Activated gamma-delta T cell treated with Interleukin-2 at 50 U/mL for 16 hours (primary cell): ENCODE measurements around the gene COCH.
"Not testable (repeated sequence)": the region's sequence is repeated elsewhere in the genome, so short reads cannot be mapped to it uniquely, and the experiment has no call there.

Source experiments
- DNase-seq: peaks from one replicate; pipeline ENCODE4 v3.0.0-alpha.2; 2020

Gene COCH

DNA sequence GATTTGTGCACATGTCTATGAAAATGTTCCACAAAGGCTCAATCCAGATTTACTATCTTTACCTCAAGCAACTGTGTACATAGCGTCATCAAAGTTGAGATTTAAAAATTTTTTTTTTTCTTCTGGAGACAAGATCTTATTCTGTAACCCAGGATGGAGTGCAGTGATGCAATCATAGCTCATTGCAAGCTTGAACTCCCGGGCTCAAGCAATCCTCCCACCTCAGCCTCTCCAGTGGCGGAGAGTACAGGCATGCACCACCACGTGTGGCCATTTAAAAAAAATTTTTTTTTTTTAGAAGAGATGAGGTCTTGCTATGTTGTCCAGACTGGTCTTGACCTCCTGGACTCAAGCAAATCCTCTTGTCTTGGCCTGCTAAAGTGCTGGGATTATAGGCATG, 2.3 kb downstream of the COCH start:
- DNase-seq, result no peak

GRCh38 chr14:30882431-30882830, 8.1 kb downstream of the COCH start:
- no peak for DNase-seq

DNA sequence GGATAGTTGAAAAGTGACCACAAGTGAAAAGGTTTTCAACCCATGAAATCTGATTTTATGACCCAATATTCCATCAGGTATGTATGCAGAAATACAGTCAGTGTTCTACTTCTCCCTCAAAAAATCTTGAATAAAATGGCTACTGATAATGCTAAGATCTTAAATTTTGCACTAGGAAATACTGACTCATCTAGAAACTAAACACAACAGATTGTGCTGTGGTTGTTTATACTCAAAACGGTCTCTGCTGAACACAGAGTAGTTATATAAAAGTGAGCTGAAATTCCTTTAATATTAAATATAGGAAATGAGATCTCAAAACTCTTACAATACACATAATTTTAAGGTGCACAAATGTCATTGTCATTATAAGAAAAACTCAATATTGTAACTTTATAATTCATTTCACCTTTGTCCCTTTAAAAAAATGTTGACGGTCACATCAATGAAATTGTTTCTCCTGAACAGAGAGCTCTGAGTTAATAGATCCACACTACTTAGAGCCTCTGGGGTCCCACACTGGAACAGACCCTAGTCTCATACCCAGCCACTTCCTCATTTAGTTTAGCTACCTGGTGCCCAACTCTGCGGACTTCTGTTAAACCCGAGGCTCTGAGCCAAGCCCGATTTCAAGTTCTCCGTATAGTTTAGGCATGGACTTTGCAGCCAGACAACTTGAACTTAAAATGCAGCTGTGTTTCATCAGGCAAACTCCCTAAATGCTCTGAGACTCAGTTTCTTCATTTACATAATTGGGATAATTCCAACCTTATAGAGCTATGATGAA, 9.3 kb downstream of the COCH start:
- DNase-seq, result no peak

- DNase-seq, result no peak
Measured at GRCh38 chr14:30884901-30885300, 10.5 kb downstream of the COCH start.

GRCh38 chr14:30885840-30886740, 11.7 kb downstream of the COCH start:
- DNase-seq, result no peak

GRCh38 chr14:30888480-30889243, 14.3 kb downstream of the COCH start:
- no peak for DNase-seq

GRCh38 chr14:30889244-30889594, 14.9 kb downstream of the COCH start:
- DNase-seq, result no peak

GRCh38 chr14:30893819-30894218, 19.5 kb downstream of the COCH start:
- DNase-seq, result no peak

DNA sequence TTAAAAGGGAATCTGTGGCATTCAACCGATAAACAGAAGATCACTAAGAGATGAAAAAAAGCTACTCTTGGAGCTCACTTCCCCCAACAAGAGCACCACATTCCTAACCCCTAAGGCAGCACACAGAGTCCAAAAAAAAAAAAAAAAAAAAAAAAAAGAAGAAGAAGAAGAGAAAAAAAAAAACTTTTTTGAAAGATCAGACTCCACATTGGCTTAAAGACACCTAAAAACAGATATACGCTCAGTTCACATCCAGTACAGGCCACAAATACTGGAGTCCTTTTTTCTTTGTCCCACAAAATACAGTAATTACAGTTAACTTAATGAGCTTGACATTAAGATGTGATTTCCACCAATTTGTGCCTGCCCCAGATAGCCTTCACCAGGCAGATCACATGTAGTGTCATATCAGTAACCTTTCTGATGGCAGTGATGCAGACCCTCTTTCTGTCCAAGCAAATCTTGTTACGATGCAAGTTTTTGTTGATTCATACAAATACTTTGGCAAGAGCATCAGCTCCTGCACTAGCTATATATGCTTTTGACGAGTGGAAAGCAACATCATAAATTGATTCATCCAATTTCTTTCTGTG, 20.7 kb downstream of the COCH start:
- DNase-seq, result no peak

- DNase-seq, result no peak
Measured at GRCh38 chr14:30896435-30896834, 22.1 kb downstream of the COCH start.

DNA sequence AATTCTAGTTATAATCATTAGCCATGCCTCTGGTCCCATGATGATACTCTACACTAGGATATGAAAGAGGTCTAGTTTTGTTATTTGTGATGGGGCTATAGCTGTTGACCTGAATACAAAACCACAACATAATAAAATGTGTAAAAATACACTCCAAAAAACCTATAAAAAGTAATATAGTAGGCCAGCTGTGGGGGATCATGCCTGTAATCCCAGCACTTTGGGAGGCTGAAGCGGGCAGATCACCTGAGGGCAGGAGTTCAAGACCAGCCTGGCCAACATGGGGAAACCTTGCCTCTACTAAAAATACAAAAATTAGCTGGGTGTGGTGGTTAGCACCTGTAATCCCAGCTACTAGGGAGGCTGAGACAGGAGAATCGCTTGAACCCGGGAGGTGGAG, 22.8 kb downstream of the COCH start:
- not testable (repeated sequence) for DNase-seq

DNA sequence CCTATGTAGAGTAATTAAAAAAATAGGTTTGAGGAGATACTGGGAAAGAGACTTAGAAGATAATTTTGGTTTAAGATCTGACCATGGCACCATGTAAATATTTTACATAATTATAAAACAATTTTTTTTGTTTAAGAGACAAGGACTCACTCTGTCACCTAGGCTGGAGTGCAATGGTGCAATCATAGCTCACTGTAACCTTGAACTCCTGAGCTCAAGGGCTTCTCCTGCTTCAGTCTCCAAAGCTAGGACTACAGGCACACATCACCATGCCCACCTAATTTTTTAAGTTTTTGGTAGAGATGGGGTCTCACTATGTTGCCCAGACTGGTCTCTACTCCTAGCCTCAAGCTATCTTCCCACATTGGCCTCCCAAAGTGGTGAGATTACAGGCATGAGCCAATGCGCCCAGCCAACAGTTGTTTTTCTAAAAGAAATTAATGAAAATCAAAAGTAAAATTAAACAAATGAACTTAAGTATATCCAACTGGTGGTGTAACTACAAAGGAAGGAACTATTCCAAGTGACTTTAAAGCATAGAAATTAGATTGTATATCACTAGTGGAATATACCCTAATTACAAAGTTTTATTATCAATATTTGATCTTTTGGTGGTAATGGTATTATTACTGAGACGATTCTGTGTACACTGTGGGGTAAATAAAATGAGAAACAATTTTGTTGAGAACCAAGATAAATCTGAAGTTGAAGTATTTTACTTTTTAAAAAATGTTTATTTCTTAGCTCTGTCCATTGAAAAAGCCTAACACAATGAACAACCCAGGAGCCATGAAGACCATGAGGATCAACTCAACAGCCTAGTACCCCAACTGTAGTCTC, 29.1 kb downstream of the COCH start:
- DNase-seq, result no peak

GRCh38 chr14:30906752-30907658, 32.6 kb downstream of the COCH start:
- no peak for DNase-seq

GRCh38 chr14:30907659-30908057, 33.3 kb downstream of the COCH start:
- DNase-seq, result no peak

- no peak for DNase-seq
Measured at GRCh38 chr14:30908826-30909225, 34.5 kb downstream of the COCH start.

GRCh38 chr14:30914812-30915211, 40.5 kb downstream of the COCH start:
- no peak for DNase-seq

GRCh38 chr14:30915596-30915995, 41.2 kb downstream of the COCH start:
- no peak for DNase-seq

DNA sequence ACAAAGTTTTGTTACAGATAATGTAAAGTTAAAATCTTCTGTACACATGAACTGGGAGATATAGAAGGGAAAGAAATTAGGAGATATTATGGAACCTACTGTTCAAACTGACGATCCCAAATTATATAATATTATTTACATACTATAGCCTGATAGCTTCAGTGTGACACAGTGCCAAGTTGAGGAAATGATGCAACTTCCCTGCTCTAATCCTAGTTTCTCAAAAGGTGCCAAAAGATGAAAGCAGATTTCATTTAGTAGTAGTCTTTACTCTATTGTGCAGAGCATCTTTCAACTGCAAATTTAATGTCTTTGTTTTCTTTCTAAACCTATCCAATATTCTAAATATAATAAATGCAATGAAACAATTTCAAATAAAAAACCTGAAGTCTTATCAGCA, 46.9 kb downstream of the COCH start:
- DNase-seq, result no peak

DNA sequence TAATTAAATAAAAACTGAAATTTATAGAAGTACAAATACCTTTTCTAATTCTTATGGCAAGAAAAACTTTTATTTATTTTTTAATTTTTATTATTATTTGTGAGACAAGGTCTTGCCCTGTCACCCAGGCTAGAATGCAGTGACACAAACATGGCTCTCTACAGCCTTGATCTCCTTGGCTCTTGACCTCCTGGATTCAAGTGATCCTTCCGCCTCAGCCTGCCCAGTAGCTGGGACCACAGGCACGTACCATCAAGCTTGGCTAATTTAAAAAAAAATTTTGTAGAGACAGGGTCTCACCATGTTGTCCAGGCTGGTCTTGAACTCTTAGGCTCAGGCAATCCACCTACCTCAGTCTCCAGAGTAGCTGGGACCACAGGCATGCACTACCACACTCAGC, 47.4 kb downstream of the COCH start:
- DNase-seq, result no peak

- no peak for DNase-seq
Measured at GRCh38 chr14:30925254-30925653, 50.9 kb downstream of the COCH start.

GRCh38 chr14:30928462-30928861, 54.1 kb downstream of the COCH start:
- no peak for DNase-seq
